ENCODE data around the gene TRIP12. TPM values are rescaled to one million over a fixed set of nuclear protein-coding genes. Genes with fewer than 3 reads are reported as not detected.
A peak's percentile ranks its signal among the peaks of the same experiment; 100 is the strongest.

TRIP12 gene
- total and polyA plus RNA-seq, 2 experiments from 2014 or later, result 21.5 to 133 TPM

DNA sequence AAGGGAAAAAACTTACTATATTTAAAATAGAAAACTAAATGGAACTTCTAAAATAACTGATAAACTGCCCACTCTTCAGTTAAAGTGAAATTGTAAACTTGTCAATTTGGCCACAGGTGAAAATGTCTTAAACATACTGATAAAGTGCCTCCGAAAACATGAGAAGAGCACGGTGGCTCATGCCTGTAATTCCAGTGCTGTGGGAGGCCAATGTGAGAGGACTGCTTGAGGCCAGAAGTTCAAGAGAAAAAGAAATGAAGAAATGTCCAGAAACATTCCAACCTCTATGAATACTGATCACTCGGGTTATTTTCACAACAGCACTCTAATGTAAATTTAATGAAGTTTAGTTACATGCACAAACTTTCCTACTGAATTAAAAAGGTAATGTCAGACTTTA, 144.1 kb downstream of the TRIP12 start:
- no peak for DNase-seq (ENCODE audit: low spot score)
- no peak overlapping the region for H3K4me2 ChIP-seq
- no peaks in the 10 kb centered on the region for H3K79me2 ChIP-seq (replicated peaks; ENCODE audit: insufficient read depth)
- peaks cover 46% of the 10 kb centered on the region for H3K36me3 Mint-ChIP-seq (ENCODE audit: low read depth)
- peaks cover 49% of the 10 kb centered on the region for H3K4me1 ChIP-seq (ENCODE audit: insufficient read depth)
- no peaks in the 10 kb centered on the region for H3K9me2 ChIP-seq (ENCODE audit: insufficient read depth)
- H3K27me3 Mint-ChIP-seq (ENCODE audit: insufficient read depth, low read depth, poor library complexity), result peaks cover 2% of the 10 kb centered on the region
- H3K4me1 Mint-ChIP-seq, result peaks cover 70% of the 10 kb centered on the region
- no peak overlapping the region for H3K27ac ChIP-seq (ENCODE audit: low read depth)
- no peak overlapping the region for H3K4me3 Mint-ChIP-seq
- H3K9me3 Mint-ChIP-seq, result no peaks in the 10 kb centered on the region; the same call in 2 of the 3 replicates
- H3K36me3 ChIP-seq (ENCODE audit: insufficient read depth), result no peaks in the 10 kb centered on the region
- no peak overlapping the region for H2AFZ ChIP-seq
- no peak for TF ChIP-seq CREB1 (CRISPR knock-in tag; IDR thresholded peaks at IDR 0.05; ENCODE audit: low read depth)
- TF ChIP-seq JUNB (IDR thresholded peaks at IDR 0.05; ENCODE audit: unreplicated experiment), result no peak
- TF ChIP-seq EZH2 (IDR thresholded peaks at IDR 0.05; ENCODE audit: low read depth, unreplicated experiment), result no peak
- no peak for TF ChIP-seq NANOG (IDR thresholded peaks at IDR 0.05; ENCODE audit: borderline replicate concordance)
- TF ChIP-seq, protein P1, sequence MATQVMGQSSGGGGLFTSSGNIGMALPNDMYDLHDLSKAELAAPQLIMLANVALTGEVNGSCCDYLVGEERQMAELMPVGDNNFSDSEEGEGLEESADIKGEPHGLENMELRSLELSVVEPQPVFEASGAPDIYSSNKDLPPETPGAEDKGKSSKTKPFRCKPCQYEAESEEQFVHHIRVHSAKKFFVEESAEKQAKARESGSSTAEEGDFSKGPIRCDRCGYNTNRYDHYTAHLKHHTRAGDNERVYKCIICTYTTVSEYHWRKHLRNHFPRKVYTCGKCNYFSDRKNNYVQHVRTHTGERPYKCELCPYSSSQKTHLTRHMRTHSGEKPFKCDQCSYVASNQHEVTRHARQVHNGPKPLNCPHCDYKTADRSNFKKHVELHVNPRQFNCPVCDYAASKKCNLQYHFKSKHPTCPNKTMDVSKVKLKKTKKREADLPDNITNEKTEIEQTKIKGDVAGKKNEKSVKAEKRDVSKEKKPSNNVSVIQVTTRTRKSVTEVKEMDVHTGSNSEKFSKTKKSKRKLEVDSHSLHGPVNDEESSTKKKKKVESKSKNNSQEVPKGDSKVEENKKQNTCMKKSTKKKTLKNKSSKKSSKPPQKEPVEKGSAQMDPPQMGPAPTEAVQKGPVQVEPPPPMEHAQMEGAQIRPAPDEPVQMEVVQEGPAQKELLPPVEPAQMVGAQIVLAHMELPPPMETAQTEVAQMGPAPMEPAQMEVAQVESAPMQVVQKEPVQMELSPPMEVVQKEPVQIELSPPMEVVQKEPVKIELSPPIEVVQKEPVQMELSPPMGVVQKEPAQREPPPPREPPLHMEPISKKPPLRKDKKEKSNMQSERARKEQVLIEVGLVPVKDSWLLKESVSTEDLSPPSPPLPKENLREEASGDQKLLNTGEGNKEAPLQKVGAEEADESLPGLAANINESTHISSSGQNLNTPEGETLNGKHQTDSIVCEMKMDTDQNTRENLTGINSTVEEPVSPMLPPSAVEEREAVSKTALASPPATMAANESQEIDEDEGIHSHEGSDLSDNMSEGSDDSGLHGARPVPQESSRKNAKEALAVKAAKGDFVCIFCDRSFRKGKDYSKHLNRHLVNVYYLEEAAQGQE (IDR thresholded peaks at IDR 0.05; ENCODE audit: unreplicated experiment), result no peak
- TF ChIP-seq, protein P2, sequence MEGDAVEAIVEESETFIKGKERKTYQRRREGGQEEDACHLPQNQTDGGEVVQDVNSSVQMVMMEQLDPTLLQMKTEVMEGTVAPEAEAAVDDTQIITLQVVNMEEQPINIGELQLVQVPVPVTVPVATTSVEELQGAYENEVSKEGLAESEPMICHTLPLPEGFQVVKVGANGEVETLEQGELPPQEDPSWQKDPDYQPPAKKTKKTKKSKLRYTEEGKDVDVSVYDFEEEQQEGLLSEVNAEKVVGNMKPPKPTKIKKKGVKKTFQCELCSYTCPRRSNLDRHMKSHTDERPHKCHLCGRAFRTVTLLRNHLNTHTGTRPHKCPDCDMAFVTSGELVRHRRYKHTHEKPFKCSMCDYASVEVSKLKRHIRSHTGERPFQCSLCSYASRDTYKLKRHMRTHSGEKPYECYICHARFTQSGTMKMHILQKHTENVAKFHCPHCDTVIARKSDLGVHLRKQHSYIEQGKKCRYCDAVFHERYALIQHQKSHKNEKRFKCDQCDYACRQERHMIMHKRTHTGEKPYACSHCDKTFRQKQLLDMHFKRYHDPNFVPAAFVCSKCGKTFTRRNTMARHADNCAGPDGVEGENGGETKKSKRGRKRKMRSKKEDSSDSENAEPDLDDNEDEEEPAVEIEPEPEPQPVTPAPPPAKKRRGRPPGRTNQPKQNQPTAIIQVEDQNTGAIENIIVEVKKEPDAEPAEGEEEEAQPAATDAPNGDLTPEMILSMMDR (conservative IDR thresholded peaks at IDR 0.05; ENCODE audit: low read depth in 2 of 2), result no peak
- TF ChIP-seq, protein P3, sequence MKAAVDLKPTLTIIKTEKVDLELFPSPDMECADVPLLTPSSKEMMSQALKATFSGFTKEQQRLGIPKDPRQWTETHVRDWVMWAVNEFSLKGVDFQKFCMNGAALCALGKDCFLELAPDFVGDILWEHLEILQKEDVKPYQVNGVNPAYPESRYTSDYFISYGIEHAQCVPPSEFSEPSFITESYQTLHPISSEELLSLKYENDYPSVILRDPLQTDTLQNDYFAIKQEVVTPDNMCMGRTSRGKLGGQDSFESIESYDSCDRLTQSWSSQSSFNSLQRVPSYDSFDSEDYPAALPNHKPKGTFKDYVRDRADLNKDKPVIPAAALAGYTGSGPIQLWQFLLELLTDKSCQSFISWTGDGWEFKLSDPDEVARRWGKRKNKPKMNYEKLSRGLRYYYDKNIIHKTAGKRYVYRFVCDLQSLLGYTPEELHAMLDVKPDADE (IDR thresholded peaks at IDR 0.05), result no peak
- no peak for TF ChIP-seq ZNF114 (CRISPR knock-in tag; IDR thresholded peaks at IDR 0.05)
- no peak for TF ChIP-seq STAT1 (IDR thresholded peaks at IDR 0.05; ENCODE audit: unreplicated experiment)
- no peak for TF ChIP-seq EZH2phosphoT487 (IDR thresholded peaks at IDR 0.05; ENCODE audit: unreplicated experiment)
- TF ChIP-seq, protein P4, sequence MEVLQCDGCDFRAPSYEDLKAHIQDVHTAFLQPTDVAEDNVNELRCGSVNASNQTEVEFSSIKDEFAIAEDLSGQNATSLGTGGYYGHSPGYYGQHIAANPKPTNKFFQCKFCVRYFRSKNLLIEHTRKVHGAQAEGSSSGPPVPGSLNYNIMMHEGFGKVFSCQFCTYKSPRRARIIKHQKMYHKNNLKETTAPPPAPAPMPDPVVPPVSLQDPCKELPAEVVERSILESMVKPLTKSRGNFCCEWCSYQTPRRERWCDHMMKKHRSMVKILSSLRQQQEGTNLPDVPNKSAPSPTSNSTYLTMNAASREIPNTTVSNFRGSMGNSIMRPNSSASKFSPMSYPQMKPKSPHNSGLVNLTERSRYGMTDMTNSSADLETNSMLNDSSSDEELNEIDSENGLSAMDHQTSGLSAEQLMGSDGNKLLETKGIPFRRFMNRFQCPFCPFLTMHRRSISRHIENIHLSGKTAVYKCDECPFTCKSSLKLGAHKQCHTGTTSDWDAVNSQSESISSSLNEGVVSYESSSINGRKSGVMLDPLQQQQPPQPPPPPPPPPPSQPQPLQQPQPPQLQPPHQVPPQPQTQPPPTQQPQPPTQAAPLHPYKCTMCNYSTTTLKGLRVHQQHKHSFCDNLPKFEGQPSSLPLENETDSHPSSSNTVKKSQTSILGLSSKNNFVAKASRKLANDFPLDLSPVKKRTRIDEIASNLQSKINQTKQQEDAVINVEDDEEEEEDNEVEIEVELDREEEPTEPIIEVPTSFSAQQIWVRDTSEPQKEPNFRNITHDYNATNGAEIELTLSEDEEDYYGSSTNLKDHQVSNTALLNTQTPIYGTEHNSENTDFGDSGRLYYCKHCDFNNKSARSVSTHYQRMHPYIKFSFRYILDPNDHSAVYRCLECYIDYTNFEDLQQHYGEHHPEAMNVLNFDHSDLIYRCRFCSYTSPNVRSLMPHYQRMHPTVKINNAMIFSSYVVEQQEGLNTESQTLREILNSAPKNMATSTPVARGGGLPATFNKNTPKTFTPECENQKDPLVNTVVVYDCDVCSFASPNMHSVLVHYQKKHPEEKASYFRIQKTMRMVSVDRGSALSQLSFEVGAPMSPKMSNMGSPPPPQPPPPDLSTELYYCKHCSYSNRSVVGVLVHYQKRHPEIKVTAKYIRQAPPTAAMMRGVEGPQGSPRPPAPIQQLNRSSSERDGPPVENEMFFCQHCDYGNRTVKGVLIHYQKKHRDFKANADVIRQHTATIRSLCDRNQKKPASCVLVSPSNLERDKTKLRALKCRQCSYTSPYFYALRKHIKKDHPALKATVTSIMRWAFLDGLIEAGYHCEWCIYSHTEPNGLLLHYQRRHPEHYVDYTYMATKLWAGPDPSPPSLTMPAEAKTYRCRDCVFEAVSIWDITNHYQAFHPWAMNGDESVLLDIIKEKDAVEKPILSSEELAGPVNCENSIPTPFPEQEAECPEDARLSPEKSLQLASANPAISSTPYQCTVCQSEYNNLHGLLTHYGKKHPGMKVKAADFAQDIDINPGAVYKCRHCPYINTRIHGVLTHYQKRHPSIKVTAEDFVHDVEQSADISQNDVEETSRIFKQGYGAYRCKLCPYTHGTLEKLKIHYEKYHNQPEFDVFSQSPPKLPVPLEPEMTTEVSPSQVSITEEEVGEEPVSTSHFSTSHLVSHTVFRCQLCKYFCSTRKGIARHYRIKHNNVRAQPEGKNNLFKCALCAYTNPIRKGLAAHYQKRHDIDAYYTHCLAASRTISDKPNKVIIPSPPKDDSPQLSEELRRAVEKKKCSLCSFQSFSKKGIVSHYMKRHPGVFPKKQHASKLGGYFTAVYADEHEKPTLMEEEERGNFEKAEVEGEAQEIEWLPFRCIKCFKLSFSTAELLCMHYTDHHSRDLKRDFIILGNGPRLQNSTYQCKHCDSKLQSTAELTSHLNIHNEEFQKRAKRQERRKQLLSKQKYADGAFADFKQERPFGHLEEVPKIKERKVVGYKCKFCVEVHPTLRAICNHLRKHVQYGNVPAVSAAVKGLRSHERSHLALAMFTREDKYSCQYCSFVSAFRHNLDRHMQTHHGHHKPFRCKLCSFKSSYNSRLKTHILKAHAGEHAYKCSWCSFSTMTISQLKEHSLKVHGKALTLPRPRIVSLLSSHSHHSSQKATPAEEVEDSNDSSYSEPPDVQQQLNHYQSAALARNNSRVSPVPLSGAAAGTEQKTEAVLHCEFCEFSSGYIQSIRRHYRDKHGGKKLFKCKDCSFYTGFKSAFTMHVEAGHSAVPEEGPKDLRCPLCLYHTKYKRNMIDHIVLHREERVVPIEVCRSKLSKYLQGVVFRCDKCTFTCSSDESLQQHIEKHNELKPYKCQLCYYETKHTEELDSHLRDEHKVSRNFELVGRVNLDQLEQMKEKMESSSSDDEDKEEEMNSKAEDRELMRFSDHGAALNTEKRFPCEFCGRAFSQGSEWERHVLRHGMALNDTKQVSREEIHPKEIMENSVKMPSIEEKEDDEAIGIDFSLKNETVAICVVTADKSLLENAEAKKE (CRISPR knock-in tag; IDR thresholded peaks at IDR 0.05), result no peak
- no peak for TF ChIP-seq POLR2AphosphoS5 (IDR thresholded peaks at IDR 0.05; ENCODE audit: low read depth)
- no peak for TF ChIP-seq ZNF331 (CRISPR knock-in tag; IDR thresholded peaks at IDR 0.05; ENCODE audit: low read depth)
- H3K27me3 ChIP-seq (ENCODE audit: insufficient read depth), result no peaks in the 10 kb centered on the region
- no peaks in the 10 kb centered on the region; the same call in 1 of the 2 replicates for H3F3A ChIP-seq (replicated peaks; ENCODE audit: low read depth)
- no peaks in the 10 kb centered on the region for H4K20me1 ChIP-seq (replicated peaks; ENCODE audit: insufficient read depth)
- peak overlapping the region; percentile 80 for H3K27ac Mint-ChIP-seq
- H3K4me3 ChIP-seq, result no peak overlapping the region
- ATAC-seq, result no peak

All from GM23338 (cell line).